GM10266 (cell line): ENCODE measurements around the gene KCNIP4.

Source experiments
- DNase-seq: peaks from one replicate; pipeline ENCODE4 v3.0.0; 2012; ENCODE audit errors: extremely low spot score
- CTCF ChIP-seq: IDR thresholded peaks from 2 replicates; pipeline ENCODE4 v1.5.1; 2012; ENCODE audit warnings: mild to moderate bottlenecking, low read depth; ENCODE audit not compliant: control insufficient read depth, insufficient read depth; ENCODE audit errors: missing control alignments

Gene KCNIP4

GRCh38 chr4:21685911-21686310 is 262.7 kb downstream of the KCNIP4 start:
- DNase-seq, result no peak
- no peak for TF ChIP-seq CTCF

GRCh38 chr4:21680326-21680898 is 268.2 kb downstream of the KCNIP4 start:
- TF ChIP-seq CTCF, result no peak
- DNase-seq, result no peak

- no peak for TF ChIP-seq CTCF
- DNase-seq, result no peak
Measured at GRCh38 chr4:21678711-21679110, 269.9 kb downstream of the KCNIP4 start.

- DNase-seq, result no peak
- no peak for TF ChIP-seq CTCF
Measured at GRCh38 chr4:21677173-21677572, 271.4 kb downstream of the KCNIP4 start.

- no peak for DNase-seq
- no peak for TF ChIP-seq CTCF
Measured at GRCh38 chr4:21664355-21664754, 284.2 kb downstream of the KCNIP4 start.

GRCh38 chr4:21656832-21657231 is 291.7 kb downstream of the KCNIP4 start:
- no peak for TF ChIP-seq CTCF
- no peak for DNase-seq

- TF ChIP-seq CTCF, result no peak
- no peak for DNase-seq
Measured at GRCh38 chr4:21655031-21655430, 293.5 kb downstream of the KCNIP4 start.
